Naive B cell (primary cell): ENCODE results near the gene ENTHD1. TPM values are rescaled to one million over a fixed set of nuclear protein-coding genes. Genes with fewer than 3 reads are reported as not detected.
A peak's percentile ranks its signal among the peaks of the same experiment; 100 is the strongest.

ENCODE experiments used
- ATAC-seq, 2 donors: fragments of 150-1000 bp; cut with Tn5 transposase; 2 replicates each; pipeline ENCODE4 v1.10.0; 2021; ENCODE audit warnings: low read depth in 2 of 2, mild to moderate bottlenecking in 2 of 2, moderate library complexity in 2 of 2
- DNase-seq: peaks from one replicate; pipeline ENCODE4 v3.0.0; 2022
- H3K27ac Mint-ChIP-seq, 6 donors: one replicate each; pipeline ENCODE4 v1.8.0; 2020 to 2022; ENCODE audit warnings: mild to moderate bottlenecking in 6 of 6, mixed read lengths in 6 of 6, moderate library complexity in 5 of 6, inconsistent platforms in 2 of 6
- H3K27me3 Mint-ChIP-seq, 3 donors: one replicate each; pipeline ENCODE4 v1.8.0; 2021 to 2022; ENCODE audit warnings: mixed read lengths in 3 of 3, mild to moderate bottlenecking in 1 of 3
- H3K36me3 Mint-ChIP-seq, 2 donors: one replicate each; pipeline ENCODE4 v1.8.0; 2020 to 2022; ENCODE audit warnings: mixed read lengths in 2 of 2, inconsistent platforms in 1 of 2, mild to moderate bottlenecking in 1 of 2
- H3K4me1 Mint-ChIP-seq, 3 donors: one replicate each; pipeline ENCODE4 v1.8.0; 2020 to 2022; ENCODE audit warnings: mixed read lengths in 3 of 3, inconsistent platforms in 1 of 3, mild to moderate bottlenecking in 1 of 3, moderate library complexity in 1 of 3
- H3K4me3 Mint-ChIP-seq, 8 donors: one replicate each; pipeline ENCODE4 v1.8.0; 2020 to 2022; ENCODE audit warnings: mild to moderate bottlenecking in 8 of 8, mixed read lengths in 8 of 8, moderate library complexity in 8 of 8, inconsistent platforms in 2 of 8
- H3K9me3 Mint-ChIP-seq, 7 donors: one replicate each; pipeline ENCODE4 v1.8.0; 2020 to 2022; ENCODE audit warnings: mixed read lengths in 7 of 7, mild to moderate bottlenecking in 5 of 7, inconsistent platforms in 2 of 7, moderate library complexity in 1 of 7
- polyA plus RNA-seq, 6 donors: library from polyadenylated mRNA; unstranded; fragments of 300-500 nt; fragmentation: Illumina TruSeq; gene quantifications; one replicate each; pipeline ENCODE4 v1.2.3, GENCODE V29; 2021; ENCODE audit warnings: low read depth in 6 of 6

Gene ENTHD1
- polyA plus RNA-seq, 6 donors from 2014 or later = not detected

DNA sequence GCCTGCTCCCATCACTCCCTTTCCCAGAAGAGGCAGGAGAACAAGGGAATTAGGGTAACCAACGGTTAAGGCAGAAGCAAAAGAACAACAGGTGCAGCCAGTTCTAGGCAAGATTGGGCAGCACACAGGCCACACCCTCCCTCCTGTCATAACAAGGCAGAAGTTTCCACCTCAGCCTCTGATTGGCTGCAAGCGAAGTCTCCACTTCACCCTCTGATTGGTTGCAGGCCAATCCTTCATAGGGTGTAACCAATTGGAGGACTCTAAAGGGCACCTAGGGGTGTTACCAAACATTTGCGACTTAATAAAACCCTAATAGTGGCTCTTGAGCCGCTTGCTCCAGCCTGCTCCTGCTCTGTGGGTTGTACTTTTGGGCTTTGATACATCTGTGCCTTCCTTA is 169.2 kb downstream of the ENTHD1 start:
- no peak for ATAC-seq
- Mint-ChIP-seq H3K4me3 (no peak overlapping the region), H3K27me3 (peaks cover 8 to 37% (median 18%) of the 10 kb centered on the region in 3 donors), H3K4me1 (peaks cover 0 to 6% (median 5%) of the 10 kb centered on the region in 3 donors), H3K9me3 (no peaks in the 10 kb centered on the region), H3K27ac (no peak overlapping the region), H3K36me3 (no peaks in the 10 kb centered on the region)
- DNase-seq = no peak

DNA sequence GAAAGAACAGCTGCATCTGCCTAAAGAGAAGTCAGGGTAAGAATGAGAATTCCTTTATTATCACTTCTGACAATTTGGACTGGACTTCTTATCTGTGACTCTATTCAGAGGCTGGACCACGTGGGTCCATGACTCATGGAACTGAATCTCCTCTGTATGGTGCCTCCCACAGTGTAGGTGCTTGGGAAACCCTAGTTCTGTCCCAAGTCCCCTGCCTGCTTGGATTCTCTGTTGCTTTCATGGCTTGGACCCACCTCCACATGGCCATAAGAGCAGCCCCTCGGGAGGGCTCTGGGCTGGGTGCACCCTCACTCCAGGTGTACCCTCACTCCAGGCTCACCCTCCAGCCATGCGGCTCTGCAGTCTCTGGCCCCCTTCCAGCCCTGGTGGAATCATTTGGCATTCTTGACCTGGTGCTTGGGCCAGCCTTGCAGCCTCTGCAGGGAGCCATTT is 169.6 kb downstream of the ENTHD1 start:
- Mint-ChIP-seq H3K9me3 (no peaks in the 10 kb centered on the region), H3K4me1 (peaks cover 0 to 6% (median 5%) of the 10 kb centered on the region in 3 donors), H3K4me3 (no peak overlapping the region), H3K36me3 (no peaks in the 10 kb centered on the region), H3K27ac (no peak overlapping the region), H3K27me3 (peaks cover 8 to 37% (median 18%) of the 10 kb centered on the region in 3 donors)
- DNase-seq = no peak
- no peak for ATAC-seq

DNA sequence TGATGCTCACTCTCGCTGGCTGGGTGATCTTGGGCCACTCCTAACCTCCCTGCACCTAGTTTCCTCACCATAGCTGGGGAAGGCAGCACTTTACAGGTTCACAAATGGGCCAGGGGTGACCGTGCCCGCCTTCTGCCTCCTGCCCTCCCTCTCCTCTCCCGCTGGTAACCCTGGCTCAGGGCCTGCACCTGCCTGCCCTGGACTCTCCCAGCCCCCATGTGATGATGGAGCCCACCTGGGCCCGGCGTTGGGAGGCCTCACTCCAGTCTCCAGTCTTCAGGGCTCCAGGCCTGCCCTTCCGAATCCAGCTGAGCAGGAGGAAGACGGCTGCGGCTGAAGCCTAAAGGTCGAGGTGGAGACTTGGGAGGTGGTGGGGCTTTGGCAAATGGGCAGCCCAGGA is 170.1 kb downstream of the ENTHD1 start:
- no peak for DNase-seq
- no peak for ATAC-seq
- H3K4me1 Mint-ChIP-seq = peaks cover 0 to 6% (median 5%) of the 10 kb centered on the region in 3 donors
- H3K9me3 Mint-ChIP-seq = no peaks in the 10 kb centered on the region
- peaks cover 8 to 37% (median 18%) of the 10 kb centered on the region in 3 donors for H3K27me3 Mint-ChIP-seq
- H3K4me3 Mint-ChIP-seq = no peak overlapping the region
- H3K27ac Mint-ChIP-seq = no peak overlapping the region
- no peaks in the 10 kb centered on the region for H3K36me3 Mint-ChIP-seq

DNA sequence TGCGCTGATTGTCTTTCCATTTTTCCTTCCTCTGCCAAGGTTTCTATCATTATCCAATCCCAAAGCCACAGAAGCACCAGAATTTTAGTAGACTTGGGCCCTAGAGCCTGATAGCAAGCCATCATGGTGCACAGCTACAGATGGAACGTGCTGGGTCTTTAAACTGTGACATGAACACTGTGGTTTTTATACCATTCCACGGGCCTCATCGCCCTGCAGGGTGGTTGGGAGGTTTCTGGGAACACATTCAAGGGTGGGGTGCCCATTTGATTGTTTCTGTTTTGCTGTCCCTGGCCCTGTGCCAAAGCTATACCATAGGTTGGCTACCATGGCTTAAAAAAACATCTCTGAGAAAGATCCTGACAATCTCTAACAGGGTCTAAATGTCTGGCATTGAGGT is 171.1 kb downstream of the ENTHD1 start:
- Mint-ChIP-seq H3K4me3 (no peak overlapping the region), H3K27ac (peak overlapping the region in 1 of 6 donors; percentile 51), H3K27me3 (peaks cover 8 to 36% (median 18%) of the 10 kb centered on the region in 3 donors), H3K4me1 (peaks cover 0 to 6% (median 5%) of the 10 kb centered on the region in 3 donors), H3K36me3 (no peaks in the 10 kb centered on the region), H3K9me3 (no peaks in the 10 kb centered on the region)
- ATAC-seq (no peak), DNase-seq (no peak)

DNA sequence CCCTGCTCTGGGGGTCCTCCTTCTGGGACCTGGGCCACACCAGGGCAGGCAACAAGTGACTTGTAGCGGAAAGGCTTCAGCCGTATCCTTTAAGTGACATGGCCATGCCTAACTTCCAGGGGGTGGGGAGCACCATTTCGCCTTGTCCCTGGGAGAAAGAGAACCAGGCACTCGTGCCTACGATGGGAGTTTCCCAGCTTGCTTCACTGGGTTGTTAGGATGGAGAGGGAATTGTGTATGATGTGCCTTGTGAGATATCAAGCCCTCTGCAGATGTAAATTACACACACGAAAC is 171.6 kb downstream of the ENTHD1 start:
- Mint-ChIP-seq H3K9me3 (no peaks in the 10 kb centered on the region), H3K36me3 (no peaks in the 10 kb centered on the region), H3K4me3 (no peak overlapping the region), H3K4me1 (peaks cover 0 to 6% (median 5%) of the 10 kb centered on the region in 3 donors), H3K27ac (no peak overlapping the region), H3K27me3 (peaks cover 8 to 30% (median 18%) of the 10 kb centered on the region in 3 donors)
- no peak for ATAC-seq
- DNase-seq = no peak

DNA sequence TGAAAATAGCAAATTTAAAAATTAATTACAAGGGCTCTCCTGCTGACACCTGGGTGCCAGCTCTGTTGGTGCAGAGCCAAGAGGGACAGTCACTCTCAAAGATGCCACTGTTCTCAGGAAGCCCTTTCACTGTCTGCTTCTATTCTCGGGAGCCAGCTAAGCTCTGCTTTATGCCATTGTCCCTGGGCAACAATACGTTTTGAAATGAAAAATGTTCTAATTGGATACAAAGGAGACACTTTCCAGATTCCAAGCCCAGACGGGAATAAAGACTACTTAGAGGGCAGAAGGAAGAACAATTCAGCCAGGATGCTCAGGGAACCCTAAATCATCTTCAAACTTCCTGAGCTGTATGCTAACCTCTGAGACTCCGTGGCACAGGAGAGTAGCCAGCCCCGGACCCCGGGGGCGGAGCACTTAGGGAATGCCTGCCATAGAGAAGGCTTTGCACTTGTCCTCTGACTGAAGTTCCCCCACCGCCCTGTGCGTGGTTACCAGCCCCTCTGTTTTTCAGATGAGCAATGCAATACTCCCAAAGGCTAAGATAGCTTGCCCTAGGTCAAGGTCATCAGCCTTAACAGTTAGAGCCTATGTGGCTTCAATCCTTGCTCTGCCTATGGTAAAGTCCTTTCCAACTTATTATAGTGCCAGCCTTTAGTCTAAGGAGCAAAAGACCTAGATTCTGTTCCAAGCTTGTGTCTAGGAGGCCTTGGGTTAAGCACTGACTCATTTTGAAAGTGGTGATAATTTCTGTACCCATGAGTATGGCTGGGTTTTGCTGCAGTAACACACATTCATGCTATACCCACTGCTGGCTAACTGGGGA is 172.1 kb downstream of the ENTHD1 start:
- Mint-ChIP-seq H3K36me3 (no peaks in the 10 kb centered on the region), H3K4me1 (peaks cover 0 to 6% (median 5%) of the 10 kb centered on the region in 3 donors), H3K27me3 (peaks cover 4 to 25% (median 18%) of the 10 kb centered on the region in 3 donors), H3K9me3 (no peaks in the 10 kb centered on the region), H3K4me3 (no peak overlapping the region), H3K27ac (no peak overlapping the region)
- DNase-seq (no peak), ATAC-seq (no peak)

DNA sequence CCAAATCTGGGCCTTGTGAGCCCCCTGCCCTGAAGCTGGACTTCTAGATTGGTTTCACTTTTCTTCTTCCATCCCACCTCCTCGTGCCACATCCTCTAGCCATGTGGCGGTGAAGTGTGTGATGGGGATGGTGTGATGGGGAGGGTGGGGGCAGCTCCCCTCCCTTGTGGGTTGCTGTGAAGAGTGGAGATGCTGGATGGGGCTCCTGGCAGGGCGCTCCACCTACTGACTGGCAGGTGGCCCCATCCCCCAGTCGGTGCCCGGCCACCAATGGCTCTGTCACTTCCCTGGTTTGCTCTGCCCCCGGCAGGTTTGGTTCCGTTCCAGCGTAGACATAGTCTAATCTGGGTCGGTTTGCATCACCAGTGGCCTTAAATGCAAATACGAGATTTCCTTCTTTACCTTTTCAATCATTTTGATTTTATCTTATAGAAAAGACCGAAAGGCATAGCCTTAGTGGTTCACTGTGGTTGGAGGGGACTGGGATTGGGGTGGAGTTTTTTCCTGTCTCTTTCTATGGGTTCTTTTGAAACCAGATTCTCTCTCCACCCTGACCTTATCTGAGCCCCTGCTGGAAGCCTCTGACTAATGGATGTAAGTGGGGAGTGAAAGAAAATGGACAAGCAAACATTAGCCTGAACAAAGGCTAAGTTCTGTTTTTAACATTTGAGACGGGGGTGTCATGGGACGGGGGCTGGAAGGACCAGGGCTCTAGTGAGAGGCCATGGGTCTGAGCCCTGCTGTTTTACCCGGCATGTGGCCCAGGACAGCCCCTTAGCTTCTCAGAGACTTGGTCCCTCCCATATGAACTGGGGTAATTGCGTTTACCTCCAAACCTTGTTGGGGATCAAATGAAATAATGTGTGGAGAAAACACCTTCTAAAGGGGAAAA is 173.8 kb downstream of the ENTHD1 start:
- no peak for DNase-seq
- Mint-ChIP-seq H3K36me3 (no peaks in the 10 kb centered on the region), H3K27me3 (peaks cover 0 to 24% (median 18%) of the 10 kb centered on the region in 3 donors), H3K9me3 (no peaks in the 10 kb centered on the region), H3K4me3 (no peak overlapping the region), H3K27ac (peak overlapping the region in 1 of 6 donors; percentile 42), H3K4me1 (peaks cover 0 to 6% (median 5%) of the 10 kb centered on the region in 3 donors)
- ATAC-seq = no peak

DNA sequence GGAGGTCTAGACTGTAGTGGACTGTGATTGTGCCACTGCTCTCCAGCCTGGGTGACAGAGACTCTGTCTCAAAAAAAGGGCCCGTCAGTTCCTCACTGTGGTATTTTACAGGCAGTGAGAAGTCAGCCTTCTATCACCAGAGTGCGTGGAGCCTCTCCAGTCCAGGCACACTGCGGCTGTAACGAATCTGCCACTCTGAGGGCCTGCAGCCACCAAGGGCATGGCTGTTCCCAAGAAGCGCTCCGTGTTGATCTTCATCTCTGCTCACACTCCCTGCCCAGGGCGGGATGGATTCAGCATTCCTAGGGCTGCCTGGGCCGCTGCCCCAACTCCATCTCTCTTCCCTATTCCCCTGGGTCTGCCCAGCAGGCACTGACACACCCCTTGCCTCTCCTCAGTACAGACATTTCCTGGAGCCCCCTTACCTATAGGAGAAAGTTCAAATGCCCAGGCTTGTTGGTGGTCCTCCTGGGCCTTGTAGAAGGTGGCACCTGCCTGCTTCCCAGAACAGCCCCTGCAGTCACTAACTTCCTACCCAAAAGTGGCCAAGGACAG is 174.6 kb downstream of the ENTHD1 start:
- Mint-ChIP-seq H3K4me3 (peak overlapping the region in 1 of 8 donors; percentile 61), H3K36me3 (no peaks in the 10 kb centered on the region), H3K27ac (peak overlapping the region in 1 of 6 donors; percentile 15), H3K9me3 (no peaks in the 10 kb centered on the region), H3K4me1 (peaks cover under 1 to 6% (median 5%) of the 10 kb centered on the region in 3 donors), H3K27me3 (peaks cover 0 to 24% (median 18%) of the 10 kb centered on the region in 3 donors)
- DNase-seq (no peak), ATAC-seq (no peak)

DNA sequence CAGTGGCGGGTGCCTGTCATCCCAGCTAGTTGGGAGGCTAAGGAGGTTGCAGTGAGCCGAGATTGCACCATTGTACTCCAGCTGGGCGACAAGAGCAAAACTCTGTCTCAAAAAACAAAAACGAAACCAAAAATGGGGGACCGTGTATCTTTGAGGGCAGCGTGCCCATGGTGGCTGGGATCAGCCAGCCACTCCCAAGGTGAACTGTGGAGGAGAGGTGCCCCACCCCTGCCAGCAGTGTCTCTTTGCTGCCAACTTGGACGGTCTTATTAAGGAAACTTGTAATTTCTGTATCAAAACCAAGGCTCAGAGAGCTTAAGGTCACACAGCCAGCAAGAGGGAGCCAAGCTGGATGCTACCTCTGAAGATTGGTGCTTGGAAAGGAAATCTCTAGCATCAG is 175.4 kb downstream of the ENTHD1 start:
- DNase-seq (no peak), ATAC-seq (no peak)
- Mint-ChIP-seq H3K4me3 (no peak overlapping the region), H3K36me3 (no peaks in the 10 kb centered on the region), H3K9me3 (no peaks in the 10 kb centered on the region), H3K27ac (peak overlapping the region in 3 of 6 donors; percentile 22 to 42 (median 27)), H3K27me3 (peaks cover 0 to 20% (median 13%) of the 10 kb centered on the region in 3 donors), H3K4me1 (peaks cover 2 to 9% (median 5%) of the 10 kb centered on the region in 3 donors)

DNA sequence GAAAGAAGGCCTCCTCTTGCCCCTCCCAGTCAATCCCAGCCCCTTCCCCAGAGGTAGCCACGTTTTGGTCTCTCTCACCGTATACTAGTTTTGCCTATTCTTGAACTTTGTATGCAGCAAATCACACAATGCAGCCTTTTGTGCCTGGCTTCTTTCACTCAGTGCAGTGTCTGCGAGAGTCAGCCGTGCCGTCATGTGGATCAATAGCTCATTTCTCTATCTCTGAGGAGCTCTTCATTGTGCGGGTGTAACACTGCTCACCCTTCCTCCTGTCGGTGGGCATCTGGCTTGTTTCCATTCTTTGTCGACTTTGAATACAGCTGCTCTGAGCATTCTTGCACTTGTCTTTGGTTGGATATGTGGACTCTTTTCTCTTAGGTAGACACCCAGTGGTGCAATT is 176.5 kb downstream of the ENTHD1 start:
- H3K27me3 Mint-ChIP-seq = peaks cover 0 to 11% (median 10%) of the 10 kb centered on the region in 3 donors
- no peak for ATAC-seq
- no peaks in the 10 kb centered on the region for H3K36me3 Mint-ChIP-seq
- H3K4me1 Mint-ChIP-seq = peaks cover 7 to 21% (median 15%) of the 10 kb centered on the region in 3 donors
- H3K9me3 Mint-ChIP-seq = no peaks in the 10 kb centered on the region
- no peak overlapping the region for H3K4me3 Mint-ChIP-seq
- peak overlapping the region in 1 of 6 donors; percentile 7 for H3K27ac Mint-ChIP-seq
- no peak for DNase-seq

DNA sequence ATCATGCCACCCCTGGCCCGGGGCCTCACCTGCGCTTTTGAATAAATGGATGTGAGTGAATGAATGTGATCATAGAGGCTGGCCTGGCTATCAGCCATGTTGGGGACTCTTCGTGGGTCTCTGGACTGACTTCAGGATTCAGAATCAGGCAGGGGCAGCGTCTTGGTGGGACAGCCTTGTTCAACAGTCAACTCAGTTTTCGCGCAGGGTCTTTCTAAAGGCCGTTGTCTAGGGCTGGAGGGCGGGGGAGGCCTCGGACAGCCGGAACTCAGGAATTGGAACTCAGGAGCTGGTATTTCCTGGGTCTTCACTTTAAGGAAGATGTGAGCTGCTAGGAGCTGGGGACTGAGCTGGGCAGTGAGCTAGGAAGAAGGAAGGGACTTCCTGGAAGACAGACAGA is 177.0 kb downstream of the ENTHD1 start:
- no peak overlapping the region for H3K4me3 Mint-ChIP-seq
- DNase-seq = no peak

DNA sequence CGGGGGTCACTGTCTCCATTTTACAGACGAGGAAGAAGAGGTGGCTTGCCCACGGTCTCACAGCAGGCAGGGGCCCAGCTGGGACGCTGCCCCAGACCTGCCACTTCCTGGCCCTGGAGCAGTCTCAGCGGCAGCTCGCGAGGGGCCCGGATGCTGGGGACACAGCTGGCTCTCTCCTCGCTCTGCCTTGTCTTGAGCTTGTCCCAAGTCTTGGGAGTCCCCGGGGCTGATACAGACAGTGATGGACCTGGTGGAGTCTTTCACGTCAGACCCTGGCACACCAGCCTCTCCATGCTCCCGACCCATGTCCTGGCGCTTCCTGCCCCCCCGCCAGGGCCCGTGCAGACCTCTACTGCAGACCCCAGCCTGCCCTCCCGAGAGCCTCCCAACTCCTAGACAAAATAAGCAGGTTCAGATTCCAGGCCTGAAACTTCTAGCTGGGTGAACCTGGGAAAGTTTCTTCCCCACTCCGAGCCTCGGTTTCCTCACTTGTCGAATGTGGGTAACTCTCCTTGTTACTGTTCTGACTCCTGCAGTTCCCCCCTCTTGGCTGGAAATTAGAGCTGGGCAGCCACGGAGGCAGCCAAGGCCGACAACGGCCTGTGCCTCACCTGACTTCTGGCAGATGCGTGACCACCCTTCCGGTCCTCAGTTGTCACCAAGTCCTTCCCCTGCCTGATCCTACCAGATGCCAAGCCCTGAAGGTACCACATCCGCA is 177.6 kb downstream of the ENTHD1 start:
- DNase-seq (no peak), ATAC-seq (no peak)
- Mint-ChIP-seq H3K9me3 (no peaks in the 10 kb centered on the region), H3K36me3 (no peaks in the 10 kb centered on the region), H3K4me3 (no peak overlapping the region), H3K4me1 (peaks cover 12 to 27% (median 19%) of the 10 kb centered on the region in 3 donors), H3K27me3 (peaks cover 0 to 19% (median 18%) of the 10 kb centered on the region in 3 donors), H3K27ac (no peak overlapping the region)

More for the DNA sequence above, 177.0 kb downstream of the ENTHD1 start:
- no peaks in the 10 kb centered on the region for H3K36me3 Mint-ChIP-seq
- peaks cover 0 to 16% (median 15%) of the 10 kb centered on the region in 3 donors for H3K27me3 Mint-ChIP-seq
- no peak for ATAC-seq
- H3K27ac Mint-ChIP-seq = peak overlapping the region in 1 of 6 donors; percentile 64
- H3K9me3 Mint-ChIP-seq = no peaks in the 10 kb centered on the region
- H3K4me1 Mint-ChIP-seq = peaks cover 12 to 26% (median 19%) of the 10 kb centered on the region in 3 donors

DNA sequence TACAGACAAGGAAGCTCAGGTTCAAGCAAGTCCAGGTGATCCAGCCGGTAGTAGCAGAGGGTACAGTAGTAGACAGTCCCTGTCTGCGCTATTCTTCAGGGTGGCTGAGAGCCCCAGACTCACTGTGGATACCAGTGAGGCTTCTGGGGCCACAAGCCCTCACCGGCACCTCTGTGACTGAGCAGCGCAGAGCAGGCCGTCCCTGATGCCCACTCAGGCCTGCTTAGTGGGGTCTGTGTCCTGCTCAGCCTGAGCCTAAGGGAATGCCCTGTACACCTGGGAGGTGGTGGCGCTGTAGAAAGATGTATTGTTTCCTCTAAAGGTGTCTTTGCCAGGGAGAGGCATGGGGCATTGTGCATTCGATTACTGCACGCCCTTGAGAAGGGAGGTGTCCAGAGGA is 179.2 kb downstream of the ENTHD1 start:
- peak overlapping the region in 1 of 8 donors; percentile 25 for H3K4me3 Mint-ChIP-seq
- H3K27me3 Mint-ChIP-seq = peaks cover 0 to 20% (median 20%) of the 10 kb centered on the region in 3 donors
- no peak overlapping the region for H3K27ac Mint-ChIP-seq
- DNase-seq (no peak), ATAC-seq (no peak)
- H3K4me1 Mint-ChIP-seq = peaks cover 12 to 21% (median 19%) of the 10 kb centered on the region in 3 donors
- H3K9me3 Mint-ChIP-seq = no peaks in the 10 kb centered on the region
- H3K36me3 Mint-ChIP-seq = no peaks in the 10 kb centered on the region
